HG02885 (cell line): Measurements from ENCODE around the gene PPP2R5C.

ENCODE experiments used
- ATAC-seq: cut with Tn5 transposase; IDR thresholded peaks from one replicate; pipeline ENCODE4 v1.9.1; 2021; ENCODE audit warnings: mild to moderate bottlenecking; ENCODE audit not compliant: unreplicated experiment, poor library complexity

PPP2R5C gene

DNA sequence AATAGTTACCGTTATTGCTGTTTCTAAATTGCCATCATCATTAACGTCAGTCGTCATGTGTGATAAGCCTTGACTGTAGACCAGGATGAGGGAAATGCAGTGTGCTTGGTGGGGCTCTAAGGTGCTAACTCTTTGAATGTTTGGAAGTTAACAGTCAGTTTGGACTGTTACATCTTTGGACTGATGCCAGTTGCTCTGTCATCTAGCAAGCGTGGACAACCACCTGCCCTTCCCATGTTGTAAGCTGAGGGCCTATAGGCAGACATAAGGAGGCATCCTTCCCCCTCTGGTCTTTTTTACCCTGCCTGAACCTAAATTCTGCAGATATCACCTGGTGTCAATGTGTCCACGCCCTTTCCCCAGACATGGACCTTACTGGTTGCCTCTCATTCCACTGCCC, 94.4 kb downstream of the PPP2R5C start:
- no peak for ATAC-seq

DNA sequence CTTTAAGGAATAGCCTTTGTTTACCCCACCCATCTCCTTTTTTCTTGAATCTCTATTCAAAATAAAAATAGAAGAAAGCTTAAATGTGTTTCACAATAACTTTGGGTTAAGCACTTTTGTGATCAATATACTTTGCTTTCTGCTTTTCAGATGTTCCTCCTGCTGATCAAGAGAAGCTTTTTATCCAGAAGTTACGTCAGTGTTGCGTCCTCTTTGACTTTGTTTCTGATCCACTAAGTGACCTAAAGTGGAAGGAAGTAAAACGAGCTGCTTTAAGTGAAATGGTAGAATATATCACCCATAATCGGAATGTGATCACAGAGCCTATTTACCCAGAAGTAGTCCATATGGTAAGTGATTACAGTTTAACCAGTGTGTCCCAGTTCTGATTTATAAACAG, 95.0 kb downstream of the PPP2R5C start:
- no peak for ATAC-seq

DNA sequence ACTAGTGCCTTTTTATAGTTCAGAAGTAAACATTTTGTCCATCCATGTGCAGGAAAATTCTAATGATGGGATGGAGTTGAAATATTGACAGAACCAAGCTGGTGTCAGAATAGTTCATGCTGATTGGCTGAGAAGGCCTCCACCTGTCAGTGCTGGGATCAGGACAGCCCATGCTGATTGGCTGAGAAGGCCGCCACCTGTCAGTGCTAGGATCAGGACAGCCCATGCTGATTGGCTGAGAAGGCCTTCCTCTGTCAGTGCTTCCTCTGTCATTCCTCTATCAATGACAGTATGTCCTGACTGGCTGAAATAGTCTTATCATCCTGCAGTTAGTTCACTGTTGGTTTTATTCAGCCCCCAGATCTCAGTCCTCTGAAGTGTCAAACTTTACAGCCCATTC, 95.7 kb downstream of the PPP2R5C start:
- ATAC-seq: no peak

DNA sequence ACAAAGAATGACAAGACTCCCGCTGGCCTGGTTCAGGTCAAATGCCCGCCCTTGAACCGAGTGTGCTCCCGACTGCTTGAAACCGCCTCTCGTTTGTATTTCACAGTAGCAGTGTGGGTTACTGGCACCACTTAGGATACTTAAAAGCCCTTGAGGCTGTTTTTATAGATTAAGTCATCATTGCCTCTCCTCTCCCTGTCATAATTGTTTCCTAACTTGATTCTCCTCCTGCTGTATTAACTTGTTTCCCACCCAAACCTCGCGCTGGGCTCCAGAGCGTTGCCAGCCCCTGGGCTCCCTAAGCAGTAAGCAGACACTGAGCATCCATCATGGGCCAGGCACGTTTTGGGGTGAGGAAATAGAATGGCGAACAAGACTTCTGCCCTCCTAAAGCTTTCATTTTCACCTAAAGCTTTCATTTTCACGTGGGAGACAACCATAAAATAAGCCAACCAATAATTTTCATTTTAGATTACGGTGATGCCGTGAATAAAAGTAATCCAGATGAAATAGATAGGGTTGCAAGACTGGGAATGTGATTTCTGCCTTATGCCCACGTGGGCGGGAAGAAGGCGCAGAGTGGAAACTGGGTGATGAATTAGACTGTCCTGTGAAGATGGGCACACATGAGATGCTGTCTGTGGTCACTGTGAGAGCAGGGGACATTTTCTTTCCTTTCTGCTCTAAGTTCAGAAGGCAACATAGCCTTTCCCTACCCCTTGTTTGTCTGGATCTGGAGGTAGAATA, 97.5 kb downstream of the PPP2R5C start:
- no peak for ATAC-seq

DNA sequence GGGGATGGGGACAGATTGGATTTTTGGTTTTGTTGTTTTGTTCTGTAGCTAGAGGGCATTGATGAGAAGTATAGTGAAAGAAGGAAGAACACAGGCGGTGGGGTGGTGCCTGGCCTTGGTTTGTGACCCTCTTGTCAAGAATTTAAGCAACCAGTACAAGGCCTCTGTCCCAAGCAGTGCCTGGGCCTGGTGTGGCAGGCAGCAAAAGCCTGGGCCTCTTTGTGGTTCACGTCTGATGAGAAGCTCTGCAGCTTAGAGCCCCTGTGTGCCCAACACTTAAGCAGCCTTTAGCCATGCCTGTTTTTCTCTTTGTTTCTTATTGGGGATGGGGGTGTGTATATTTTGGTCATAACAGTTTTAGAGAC, 98.0 kb downstream of the PPP2R5C start:
- no peak for ATAC-seq

DNA sequence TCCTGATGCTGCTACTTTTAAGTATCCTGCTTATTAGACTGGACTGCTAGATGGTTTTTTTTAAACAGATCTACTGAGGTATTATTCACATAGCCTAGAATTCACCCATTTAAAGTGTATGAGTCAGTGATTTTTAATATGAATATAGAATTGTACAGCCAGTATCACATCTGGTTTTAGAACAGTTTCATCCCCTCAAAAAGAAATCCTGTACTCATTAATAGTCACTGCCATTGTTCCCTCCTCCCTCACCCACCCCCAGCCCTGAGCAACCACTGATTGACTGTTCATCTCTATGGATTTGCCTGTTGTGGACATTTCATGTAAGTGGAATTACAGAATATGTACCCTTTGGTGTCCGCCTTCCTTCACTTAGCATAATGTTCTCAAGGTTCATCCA, 98.4 kb downstream of the PPP2R5C start:
- ATAC-seq: no peak

DNA sequence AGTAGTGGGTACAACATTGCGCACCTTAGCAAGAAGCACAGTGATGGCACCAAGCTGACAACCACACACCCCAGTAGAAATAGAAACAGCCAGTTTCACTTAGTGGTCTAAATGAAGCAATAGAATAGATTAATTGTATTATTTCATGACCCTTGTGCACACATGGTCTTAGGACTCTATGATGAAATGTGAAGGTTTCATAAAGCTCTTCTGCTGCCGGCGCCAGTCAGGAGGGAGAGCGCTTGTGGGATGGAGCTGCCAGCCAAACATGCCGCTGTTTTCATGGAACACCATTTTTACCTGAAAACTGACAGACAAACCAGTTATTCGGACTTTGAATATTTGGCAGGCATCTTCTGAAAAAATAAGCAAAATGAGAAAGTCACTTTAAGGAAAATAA, 100.0 kb downstream of the PPP2R5C start:
- ATAC-seq: no peak

DNA sequence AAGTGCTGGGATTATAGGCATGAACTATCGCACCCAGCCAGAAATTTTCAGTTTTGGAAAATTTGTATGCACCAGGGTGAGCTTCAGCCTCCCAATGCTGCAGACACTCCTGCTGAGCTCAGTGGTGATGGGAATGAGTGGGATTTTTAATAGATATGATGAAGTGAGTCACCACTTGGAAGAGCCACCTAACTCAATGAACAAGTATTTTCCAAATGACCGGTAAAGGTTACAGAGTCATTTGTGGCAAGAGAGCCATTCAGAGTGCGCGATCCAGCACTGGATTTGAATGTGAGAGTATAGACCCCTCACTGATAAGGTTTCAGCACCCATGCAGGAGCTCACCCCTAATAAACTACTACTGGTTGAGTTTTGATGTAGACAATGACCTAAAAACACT, 100.7 kb downstream of the PPP2R5C start:
- no peak for ATAC-seq

DNA sequence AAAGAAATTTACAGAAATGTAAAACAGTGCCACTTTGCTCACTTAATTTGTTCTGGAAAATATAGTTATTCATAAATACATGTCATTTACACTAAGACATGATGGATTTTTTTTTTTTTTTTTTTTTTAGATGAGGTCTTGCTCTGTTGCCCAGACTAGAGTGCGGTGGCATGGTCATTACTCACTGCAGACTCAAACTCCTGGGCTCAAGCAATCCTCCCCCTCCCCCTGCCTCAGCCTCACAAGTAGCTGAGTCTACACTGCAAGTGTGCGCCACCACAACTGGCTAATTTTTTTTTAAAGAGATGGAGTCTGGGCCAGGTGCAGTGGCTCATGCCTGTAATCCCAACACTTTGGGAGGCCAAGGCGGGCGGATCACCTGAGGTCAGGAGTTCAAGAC, 101.2 kb downstream of the PPP2R5C start:
- ATAC-seq: no peak

DNA sequence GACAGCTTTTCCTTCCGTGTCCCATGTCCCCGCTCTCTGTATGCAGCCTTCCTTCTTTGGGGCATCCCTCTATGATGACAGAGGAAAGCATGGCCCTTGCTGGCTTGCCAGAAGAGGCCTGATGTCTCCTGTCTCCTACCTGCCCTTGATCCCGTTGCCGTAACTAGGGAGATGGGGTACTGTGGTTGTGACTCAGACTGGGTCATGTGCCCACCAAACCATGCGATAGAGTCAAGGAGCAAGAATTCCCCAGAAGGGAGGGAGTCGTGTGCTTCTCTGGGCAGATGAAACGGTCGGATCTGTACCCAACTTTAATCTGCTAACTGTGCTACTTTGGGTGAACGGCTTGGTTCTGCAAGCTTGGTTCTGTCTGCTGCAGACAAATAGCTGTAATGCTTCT, 103.8 kb downstream of the PPP2R5C start:
- ATAC-seq: no peak

DNA sequence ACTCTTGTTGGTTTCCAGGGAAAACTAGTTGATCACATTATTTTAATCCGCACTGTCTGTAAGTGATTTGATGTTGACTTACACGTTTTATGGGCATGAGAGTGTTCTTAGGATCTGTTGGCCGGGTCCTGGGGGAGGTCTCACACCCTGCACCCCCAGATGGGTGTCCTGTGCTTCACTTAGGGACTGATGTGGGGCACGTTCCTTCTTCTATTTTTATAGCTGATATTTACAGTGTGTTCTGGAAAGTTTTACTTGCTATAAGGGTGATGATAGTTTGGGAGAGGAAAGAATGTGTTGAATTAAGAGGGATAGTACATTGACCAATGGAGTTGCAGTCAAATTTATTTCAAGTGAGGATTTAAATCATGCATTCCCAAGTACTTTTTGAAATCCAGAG, 106.3 kb downstream of the PPP2R5C start:
- ATAC-seq: no peak

DNA sequence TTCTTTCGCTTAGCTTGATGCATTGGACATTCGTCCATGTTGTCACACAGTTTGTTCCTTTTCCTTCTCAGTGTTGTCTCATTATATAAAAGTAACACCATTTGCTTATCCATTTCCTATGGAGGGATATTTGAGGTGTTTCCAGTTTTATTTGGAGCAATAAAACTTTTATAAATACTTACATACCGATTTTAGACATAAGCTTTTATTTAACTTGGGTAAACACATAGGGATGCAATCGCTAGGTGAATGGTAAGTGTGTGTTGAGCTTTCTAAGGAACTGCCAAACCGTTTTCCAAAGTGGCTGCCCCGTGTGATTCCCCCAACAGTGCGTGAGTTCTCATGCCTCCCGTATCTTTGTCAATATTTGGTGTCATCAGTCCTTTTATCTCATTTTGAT, 107.7 kb downstream of the PPP2R5C start:
- ATAC-seq: no peak

DNA sequence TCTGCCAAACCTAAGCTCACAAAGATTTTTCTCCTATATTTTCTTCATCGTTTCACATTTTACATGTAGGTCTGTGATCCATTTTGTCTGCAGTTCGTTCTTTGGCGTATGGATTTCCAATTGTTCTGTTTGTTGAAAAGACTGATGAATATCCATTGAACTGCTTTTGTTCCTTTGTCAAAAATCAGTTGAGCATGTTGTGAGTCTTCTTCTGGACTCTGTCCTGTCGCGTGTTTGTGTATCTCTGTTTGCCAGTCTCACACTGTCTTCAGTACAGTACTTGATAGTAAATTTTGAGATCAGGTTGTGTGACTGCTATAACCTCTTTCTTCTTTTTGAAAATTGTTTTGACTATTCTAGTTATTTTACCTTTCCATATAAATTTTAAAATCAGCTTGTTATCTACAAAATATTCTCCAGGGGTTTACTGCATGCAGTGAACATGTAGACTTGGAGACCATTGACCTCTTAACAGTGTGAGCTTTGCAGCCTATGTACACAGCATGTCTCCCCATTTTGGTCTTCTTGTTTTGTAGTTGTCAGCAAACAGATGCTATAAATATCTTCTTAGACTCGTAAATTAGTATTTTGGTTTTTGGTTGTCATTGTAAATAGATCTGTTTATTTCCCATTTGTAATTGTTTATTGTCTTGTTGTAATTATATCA, 108.9 kb downstream of the PPP2R5C start:
- ATAC-seq: no peak

DNA sequence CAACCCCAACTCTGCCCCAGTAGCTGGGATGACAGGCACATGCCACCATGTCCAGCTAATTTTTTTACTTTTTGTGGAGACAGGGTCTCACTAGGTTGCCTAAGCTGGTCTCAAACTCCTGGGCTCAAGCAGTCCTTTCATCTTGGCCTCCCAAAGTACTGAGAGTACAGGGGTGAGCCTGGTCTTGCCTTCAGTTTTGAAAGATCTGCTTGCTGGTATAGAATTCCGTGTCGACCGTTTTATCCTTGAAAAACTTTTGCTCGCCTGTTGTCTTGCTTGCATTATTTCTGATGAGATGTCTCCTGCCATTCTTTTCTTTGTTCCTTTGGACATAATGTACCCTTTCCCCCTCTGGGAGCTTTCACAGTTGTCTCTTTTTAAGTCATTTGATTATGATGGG, 110.8 kb downstream of the PPP2R5C start:
- ATAC-seq: no peak

DNA sequence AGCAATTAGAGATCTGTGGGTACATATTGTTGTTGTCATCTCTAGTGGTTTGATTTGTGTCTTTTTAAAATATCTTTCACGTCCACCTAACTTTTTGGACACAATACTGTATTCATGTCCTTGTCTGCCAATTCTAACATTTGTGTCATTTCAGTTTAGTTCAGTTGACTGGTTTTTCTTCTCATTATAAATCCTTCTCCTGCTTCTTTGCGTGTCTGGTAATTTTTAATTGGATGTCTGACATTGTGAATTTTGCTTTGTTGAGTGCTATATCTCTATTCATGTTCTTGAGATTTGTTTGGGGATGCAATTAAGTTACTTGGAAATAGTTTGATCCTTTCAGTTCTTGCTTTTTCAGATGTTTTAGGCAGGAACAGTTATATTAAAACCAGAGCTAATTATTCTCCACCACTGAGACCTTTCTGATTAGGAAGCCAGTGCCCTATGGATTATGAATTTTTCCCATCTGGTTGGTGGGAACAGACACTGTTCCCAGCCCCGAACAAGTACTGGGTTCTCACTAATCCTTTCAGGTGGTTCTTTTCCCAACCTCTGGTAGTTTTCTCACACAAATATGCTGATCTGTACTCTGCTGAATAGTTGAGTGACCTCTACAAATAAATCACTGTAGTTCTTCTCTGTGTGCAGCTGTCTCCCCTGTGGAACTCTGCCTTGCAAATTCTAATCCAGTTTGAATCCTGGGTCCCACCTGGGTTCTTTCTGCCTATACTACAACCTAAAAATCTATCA, 111.7 kb downstream of the PPP2R5C start:
- ATAC-seq: no peak

DNA sequence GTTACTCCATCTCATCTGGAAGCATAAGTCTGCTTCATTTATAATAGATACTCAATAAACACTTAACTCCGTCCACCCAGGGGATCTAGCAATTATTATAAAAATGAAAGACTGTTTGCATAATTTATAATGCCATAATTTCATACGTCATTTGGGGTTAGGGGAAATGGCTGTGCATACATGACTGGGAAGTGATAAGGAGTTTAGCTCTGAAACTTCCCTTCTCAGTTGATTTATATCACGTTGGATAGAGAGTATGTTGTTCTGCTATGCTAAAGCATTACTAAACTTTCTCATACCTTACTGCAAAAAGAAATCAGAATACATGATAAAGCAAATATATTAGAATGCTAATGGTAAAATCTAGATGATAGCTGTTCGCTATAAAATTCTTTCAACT, 112.5 kb downstream of the PPP2R5C start:
- no peak for ATAC-seq

DNA sequence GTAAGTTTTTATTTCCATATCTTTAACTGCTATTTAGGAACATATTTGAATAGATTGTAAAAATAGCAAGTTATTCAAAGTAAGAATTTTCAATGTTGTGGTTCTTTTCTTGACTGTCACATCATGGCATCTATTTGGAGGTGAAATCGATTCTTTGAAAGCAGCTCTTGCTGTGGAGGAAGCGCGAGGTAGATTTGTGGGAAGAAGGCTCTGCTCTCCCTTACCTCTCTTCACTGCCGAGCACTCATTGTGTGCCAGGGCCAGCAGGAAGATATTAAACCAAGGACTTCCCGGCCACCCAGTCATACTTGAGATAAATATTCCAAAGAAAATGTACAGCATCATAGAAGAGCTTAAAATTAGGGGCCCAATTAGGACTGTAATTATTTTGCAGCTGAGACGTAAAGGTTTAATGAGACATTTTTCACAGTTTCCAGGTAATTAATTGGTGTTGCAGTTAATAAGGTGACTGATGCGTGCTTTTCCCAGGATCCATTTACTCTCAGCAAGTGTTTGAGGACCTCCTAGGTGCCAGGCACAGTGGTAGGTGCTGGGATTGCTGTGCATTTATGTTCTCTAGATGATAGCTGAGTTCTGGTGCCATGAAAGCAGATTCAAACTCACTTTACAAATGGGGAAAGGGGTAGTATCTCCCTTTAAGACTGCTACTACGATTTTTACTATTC, 113.7 kb downstream of the PPP2R5C start:
- ATAC-seq: no peak

DNA sequence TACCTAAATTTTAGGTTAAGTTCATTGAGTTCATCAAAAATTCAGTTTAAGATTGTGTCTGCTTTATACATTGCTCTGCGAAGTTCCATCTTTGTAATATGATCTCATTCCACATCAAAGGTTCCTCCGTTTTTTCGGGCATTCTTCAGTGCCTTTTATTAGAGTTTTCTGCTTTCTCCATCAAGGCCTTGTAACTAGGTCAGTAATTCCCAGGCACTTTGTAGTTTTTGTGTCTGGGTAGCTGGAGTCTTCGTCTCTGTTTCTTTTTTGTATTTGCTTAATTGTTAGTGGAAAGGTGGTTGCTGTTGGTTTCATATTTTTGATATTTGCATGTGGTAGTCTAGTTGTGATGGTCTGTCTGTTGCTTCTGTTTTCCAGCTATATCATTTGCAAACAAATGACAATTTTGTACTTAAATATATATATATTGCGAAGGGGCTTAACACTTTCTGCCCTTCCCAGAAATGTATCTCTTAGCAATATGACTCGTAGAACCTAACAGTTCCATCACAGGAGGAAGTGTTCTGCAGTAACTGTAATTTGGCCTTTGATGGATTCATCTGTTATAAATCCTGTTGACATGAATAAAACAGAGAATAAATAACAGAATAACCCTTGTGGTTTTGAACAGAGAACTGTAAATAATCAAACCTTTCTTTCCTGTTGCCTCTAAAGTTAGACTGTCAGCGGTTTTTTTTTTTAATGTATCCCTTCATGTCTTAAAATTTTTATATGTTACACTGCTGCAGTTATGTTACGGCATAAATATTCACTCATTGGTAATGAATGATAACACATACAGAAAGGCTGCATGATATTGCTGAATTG, 114.4 kb downstream of the PPP2R5C start:
- no peak for ATAC-seq

DNA sequence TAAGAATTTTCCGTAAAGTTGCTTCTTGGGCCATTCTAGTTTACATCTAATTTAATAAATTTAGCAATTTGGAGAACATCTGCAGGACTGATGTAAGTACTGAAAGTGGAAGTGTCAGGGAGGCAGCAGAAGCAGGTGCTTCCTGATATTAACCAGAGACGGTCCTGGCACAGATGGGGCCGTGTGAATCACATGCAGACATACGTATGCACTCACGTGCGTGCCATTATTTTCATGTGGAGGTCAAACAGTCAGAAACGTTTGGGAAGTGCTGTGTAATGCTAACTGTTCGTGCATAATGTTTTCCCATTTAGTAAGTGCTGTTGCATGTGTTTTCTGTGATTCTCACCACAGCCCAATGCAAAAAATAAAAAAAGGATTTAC, 115.0 kb downstream of the PPP2R5C start:
- ATAC-seq: peak; percentile 94

DNA sequence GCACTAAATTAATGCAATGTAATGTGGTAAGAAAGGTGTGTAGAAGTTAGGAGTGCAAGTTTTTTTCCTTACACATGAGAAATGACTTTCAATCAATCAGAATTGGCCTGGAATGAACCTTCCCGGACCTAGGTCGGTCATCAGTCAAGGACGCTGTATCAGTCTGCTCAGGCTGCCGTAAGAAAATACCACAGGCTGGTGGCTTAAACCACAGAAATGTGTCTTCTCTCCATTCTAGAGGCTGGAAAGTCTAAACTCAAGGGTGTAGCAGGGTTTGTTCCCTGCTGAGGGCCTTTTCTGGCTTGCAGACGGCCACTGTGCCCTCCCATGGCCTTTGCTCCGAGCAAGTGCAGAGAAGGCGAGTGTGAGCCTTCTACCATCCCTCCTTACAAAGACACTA, 116.3 kb downstream of the PPP2R5C start:
- no peak for ATAC-seq
